ENCODE measurements around the gene SLC66A3. TPM values are rescaled to one million over a fixed set of nuclear protein-coding genes. Genes with fewer than 3 reads are reported as not detected.
"Not testable (repeated sequence)": the region's sequence is repeated elsewhere in the genome, so short reads cannot be mapped to it uniquely, and the experiment has no call there.

Gene SLC66A3
- total RNA-seq, 1 donor from 2014 or later: 31.2 TPM

DNA sequence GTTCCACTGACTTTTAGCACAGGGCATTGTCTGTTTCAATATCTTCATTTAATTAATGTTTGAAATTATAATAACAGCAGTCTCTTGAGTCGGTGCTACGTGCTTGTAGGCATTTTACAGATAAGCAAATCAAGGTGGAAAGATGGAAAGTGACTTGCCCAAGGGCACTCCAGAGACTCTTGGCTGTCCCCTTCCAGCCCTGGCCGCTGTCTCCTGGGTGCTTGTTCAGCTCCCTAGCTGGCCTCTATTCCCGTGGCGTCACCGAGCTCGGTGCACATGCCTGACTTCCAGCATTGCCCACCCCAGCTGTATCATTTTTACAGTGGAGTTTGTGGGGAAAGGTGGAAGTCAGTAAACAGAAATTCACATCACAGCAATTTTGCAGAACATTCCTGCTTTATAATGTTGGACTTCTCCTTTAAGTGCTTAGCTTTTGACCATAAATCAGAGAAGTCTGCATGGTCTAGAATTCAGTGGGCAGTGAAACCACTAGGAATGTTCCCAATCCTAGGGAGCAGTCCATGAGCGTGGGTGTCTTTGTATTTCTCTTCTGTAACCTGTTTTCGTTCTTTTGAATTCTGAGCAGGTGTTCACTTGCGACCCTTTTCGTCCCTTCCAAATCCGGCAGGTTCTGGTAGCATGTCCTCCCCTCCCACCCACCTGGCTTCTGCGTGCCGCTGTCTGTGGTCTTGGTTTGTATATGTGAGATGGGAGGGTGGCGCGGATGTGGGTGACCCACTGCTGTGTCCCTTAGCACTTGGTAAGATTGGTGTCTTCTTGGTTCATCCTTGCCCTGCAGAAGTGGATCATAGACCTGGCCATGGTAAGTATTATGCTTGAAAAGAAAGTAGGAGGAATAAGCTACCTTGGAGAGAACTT, 8.4 kb downstream of the SLC66A3 start:
- no peak for DNase-seq (ENCODE audit: low spot score)

DNA sequence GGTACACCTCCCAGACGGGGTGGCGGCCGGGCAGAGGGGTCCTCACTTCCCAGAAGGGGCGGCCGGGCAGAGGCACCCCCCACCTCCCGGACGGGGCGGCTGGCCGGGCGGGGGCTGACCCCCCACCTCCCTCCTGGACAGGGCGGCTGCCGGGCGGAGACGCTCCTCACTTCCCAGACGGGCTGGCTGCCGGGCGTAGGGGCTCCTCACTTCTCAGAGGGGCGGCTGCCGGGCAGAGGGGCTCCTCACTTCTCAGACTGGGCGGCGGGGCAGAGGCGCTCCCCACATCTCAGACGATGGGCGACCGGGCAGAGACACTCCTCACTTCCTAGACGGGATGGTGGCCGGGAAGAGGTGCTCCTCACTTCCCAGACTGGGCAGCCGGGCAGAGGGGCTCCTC, 9.8 kb downstream of the SLC66A3 start:
- DNase-seq (ENCODE audit: low spot score): not testable (repeated sequence)

DNA sequence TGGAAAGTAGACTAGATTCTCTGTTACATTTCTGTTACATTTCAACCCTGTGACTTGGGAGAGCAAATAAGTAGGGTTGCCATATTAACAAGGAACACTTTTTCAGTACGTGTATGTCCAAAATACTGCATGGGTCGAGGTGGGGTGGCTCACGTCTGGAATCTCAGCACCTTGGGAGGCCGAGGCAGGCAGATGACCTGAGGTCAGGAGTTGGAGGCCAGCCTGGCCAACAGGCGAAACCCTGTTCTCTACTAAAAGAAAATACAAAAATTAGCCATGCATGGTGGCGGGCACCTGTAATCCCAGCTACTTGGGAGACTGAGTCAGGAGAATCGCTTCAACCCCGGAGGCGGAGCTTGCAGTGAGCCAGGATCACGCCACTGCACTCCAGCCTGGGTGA, 11.2 kb downstream of the SLC66A3 start:
- no peak for DNase-seq (ENCODE audit: low spot score)

DNA sequence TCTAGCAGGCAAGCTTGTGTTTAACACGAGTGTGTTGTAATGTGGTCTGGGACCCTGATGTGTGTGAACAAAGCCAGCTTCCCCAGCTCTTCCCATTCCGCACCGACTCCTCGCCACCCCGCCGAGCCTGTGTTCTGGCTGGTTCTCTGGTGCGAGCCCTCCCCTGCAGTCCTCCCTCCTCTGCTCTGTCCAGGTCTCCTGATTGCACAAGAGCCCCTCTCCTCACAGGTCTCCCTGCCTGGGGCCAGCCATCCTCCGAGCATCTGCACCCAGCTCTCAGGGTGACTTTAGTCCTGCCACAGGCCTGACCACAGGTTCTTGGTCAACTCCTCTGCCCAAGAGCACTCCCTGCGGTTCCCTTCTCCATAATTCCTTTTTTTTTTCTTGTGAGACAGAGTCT, 13.2 kb downstream of the SLC66A3 start:
- no peak for DNase-seq (ENCODE audit: low spot score)

DNA sequence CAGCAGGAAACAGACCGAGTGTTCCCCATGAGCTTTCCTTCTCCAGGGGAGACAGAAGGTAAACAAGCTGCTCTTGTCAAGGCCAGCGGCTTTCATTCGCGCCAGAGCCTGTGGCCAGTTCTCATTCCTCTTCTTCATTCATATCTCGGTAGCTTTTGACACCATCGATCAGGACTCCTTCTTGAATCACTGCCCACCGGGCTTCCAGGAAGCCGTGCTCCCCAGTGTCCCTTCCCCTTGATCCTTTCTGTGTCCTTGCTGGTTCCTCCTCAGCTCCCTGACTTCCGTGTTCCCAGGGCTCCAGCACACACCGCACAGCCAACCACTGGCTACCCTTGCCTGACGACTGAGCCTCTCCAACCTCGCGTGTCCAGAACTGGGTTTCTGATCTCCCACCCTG, 14.1 kb downstream of the SLC66A3 start:
- DNase-seq (ENCODE audit: low spot score): no peak

DNA sequence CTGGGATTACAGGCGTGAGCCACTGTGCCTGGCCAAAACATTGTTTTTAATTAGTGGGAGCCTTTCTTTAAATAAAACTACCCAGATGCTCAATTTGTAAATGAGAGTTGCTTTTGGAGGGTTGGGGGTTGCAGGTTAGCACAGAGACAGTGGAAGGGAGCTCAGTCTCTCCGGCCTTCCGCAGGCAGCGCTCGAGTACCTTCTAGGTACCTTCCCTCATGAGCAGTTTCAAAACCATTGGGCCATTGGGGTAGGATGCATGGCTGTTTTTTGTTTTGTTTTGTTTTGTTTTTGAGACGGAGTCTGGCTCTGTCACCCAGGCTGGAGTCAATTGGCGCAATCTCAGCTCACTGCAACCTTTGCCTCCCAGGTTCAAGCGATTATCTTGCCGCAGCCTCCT, 19.0 kb downstream of the SLC66A3 start:
- no peak for DNase-seq (ENCODE audit: low spot score)

DNA sequence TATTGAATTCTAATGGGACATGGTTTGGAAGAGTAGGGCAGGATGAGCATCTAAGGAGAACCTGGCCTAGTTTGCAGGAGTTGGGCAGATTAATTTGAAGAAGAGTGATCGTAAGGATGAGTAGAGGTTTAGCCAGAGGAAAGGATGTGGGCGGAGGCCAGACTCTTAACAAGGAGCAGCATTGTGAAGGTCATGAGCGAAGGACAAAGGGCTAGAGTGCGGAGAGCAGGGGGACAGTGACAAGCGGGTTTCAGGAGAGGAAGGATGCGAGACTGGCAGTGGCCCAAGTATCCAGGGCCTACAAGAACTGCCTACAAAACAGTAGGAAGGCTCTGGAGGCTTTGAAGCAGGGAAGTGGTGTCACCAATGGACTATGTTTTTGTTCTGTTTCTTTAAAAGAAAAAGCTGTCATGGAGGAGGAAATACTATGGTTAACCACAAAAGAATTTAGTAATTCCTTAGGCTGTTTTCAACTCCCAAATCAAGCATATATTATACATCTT, 20.1 kb downstream of the SLC66A3 start:
- no peak for DNase-seq (ENCODE audit: low spot score)

DNA sequence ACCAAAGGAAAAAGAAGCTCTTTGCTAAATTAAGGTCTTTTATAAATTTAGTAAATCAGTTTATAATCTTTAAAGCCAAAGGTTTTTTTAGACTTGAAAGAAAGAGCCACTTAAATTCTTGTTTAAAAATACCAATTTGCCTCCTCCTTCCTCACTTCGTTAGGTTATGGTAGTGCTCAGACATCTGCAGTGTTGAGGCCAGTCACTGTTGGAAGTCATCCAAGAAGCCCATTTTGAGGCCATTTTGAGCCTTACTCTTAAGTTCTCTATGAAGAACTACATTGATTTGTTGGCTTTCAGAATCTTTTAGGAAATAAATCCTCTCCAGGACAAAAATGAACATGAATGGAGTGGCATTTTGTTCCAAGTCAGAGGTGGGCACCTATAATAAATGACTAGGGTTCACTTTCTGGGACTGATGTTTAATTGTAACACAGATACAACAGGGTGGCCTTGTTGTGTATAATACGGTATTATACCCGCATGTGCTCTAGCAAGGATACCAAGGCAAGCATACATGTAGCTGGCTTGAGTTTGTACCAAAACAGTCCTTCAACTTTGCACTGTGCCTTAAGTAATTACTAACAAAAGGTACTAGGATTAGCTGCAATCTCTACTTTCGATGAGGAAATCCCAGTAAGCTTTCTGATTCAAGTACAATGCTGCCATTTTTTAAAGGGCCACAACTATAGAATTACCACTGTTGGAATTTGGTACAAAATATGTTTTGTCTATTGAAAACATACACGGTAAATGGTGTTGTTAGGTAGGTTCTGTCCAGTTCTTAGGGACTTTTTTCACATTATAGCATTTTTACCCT, 22.8 kb downstream of the SLC66A3 start:
- no peak for DNase-seq (ENCODE audit: low spot score)

DNA sequence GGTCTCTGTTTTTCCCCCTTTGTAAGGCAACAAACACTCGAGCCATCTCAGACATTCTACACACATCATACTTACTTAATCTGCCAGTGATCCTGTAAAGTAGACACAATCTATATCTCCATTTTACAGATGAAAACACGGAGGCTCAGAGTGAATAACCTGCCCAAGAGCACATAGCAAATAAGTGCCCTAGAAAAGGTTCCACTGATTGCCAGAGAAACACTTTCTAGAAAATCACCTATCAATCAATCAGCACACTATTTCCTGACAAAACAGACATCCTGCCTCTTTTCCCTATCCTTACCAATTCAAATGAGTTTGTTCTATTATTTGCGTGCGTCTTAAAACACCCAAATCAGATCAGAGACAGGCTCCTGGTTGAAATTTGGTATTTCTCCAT, 23.9 kb downstream of the SLC66A3 start:
- DNase-seq (ENCODE audit: low spot score): no peak

DNA sequence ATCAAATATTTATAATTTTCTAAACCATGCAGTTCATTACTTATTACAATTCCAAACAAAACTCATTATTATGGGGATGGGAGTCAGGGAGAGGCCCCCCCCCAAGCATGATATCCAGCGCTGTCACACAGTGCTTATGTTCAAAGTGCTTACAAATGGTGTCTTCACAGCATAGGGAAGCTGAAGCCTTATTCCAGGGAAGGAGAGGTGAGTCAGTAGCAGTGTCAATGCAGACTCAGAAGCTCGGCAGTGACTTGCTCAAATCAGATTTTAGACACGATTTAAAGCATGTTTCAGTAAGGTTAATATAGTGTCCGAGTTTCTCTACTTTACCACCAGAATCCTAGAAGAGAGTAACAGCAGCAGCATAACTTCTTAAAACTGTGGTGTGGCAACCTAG, 24.6 kb downstream of the SLC66A3 start:
- no peak for DNase-seq (ENCODE audit: low spot score)

DNA sequence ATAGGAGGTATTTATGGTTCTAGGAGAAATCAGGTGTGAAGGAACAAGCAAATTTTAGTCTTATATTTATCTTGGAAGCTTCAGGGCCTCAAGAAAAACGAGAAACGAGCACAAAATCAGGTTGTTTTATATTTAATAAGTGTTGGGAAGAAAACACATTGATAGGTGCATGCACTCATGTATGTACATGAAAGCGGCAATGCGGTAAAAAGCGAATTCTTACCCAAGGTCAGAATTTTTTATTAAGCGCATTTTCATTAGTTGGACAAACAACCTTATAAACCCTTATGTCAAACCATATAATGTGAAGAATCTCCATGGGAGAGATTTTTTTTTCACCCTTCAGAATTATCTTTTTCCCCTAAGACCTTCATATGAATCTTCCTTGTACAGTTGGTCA, 25.4 kb downstream of the SLC66A3 start:
- DNase-seq (ENCODE audit: low spot score): no peak

DNA sequence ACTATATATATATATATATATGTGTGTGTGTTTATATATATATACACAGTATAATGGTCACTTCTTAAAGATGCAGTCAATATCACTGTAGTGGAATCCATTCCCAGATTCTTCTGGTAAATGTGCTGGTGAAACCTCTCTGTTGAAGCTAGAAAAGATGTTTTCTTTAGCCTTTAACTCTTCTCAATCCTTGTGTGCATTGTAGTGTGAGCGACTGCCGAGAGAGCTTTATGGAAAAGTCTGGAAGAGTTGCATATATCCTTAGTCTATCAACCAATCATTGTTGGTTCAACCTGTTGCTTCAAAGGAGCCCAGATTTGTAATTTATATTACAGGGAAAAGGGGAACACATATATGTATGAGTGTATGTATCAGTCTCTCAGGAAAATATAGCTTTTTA, 27.7 kb downstream of the SLC66A3 start:
- no peak for DNase-seq (ENCODE audit: low spot score)

DNA sequence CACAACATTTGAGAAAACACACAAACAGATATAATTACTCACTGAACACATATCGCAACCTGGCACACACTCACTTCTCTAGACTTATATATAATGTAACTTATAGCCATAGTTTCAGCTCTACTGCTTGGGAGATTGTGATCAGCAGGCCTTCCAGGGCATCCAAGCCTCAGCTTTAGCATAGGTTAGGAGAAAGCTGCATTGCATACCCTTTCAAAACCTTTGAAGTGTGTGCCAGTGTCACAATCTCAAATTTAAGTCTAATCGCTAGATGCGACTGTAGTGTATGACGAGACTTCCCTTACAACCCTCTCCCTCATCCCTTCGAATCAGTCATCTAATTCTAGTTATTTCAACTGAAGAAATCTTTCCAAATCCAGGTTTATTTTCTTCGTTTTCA, 30.9 kb downstream of the SLC66A3 start:
- DNase-seq (ENCODE audit: low spot score): no peak

DNA sequence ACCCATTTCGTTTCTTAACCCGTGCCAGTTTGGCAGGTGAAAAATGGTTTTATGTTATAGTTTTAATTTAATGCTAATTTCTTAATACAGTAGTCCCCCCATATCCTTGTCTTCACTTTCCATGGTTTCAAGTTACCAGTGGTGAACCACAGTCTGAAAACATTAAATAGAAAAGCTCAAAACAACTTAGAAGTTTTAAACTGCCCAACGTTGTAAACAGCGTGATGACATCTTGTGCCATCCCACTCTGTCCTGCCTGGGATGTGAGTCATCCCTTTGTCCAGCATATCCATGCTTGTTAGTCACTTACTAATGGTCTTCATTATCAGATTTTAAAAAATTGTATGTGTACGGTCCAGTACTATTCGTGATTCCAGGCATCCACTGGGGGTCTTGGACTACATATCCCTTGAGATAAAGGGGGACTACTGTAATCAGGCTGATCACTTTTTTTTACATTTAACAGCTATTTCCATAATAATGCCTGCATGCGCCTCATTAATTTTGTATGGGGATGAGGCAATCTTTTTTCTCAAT, 31.9 kb downstream of the SLC66A3 start:
- DNase-seq (ENCODE audit: low spot score): no peak

DNA sequence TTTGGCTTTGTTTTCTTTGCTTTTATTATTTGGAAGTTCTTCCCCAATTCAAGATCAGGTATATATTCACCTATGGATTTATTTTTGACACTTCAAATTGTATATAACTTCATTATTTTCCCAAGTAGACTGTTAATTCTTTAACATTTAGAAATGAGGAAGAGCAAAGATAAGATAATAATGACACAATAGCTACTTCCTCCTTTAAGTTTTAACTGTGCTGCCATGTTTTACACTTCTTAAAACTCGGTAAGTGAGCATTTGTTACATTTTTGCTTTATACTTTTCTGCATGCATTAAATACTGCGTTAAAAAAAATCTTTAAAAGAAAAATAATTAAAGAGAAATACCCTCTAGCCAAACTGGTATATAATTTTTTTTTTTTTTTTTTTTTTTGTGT, 32.5 kb downstream of the SLC66A3 start:
- no peak for DNase-seq (ENCODE audit: low spot score)

DNA sequence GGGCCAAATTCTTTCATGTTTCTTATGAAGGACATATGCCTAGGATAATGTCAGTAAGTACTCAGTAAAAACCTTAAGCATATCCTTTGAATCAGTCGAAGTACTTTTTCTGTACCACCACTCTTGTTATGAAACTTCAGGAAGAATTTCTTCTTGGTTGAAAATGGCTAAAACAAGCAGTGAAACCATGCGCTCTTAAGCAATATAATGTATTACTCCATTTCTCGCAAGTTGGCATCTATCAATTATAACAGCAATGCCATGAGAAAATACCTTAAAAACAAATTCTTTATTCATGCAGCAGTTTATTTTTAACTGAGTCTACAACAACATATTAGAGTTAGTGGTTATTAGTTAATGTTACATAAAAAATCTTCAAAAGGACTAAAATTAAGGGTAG, 41.0 kb downstream of the SLC66A3 start:
- no peak for DNase-seq (ENCODE audit: low spot score)

DNA sequence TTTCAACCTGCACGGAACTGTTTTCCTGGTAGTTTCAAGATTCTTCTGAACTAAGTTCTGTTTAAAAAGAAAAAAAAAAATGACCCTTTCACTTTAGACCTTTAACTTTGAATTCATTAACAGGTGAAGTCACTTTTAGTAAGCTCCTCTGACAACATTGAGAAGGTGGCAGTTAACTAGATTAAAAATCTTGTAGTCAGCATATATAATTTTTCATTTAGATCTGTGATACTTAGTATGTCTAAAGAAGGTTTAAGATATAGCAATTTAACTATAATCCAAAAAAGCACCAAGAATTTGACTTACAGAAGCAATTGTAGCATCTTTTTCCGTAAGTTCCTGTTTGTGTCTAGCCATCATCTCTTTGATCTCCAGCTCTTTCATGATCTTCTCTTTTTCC, 45.4 kb downstream of the SLC66A3 start:
- DNase-seq (ENCODE audit: low spot score): no peak

DNA sequence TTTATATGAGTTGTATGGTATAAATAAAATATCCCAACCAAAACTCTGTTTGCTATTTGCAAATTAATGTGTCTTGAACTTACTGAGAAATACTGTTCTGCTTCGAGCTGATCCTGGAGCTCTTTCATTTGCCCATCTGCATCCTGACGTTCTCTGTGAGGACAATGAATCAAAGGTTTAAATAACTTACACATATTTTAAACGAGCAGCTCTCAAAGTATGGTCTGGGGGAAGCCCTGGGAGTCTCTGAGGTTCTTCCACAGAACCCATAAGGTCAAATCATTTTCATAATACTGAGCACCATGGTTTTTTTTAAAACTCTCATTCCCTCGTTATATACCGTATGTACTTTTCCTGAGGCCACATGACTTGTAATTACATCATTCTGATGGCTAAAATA, 46.7 kb downstream of the SLC66A3 start:
- no peak for DNase-seq (ENCODE audit: low spot score)

DNA sequence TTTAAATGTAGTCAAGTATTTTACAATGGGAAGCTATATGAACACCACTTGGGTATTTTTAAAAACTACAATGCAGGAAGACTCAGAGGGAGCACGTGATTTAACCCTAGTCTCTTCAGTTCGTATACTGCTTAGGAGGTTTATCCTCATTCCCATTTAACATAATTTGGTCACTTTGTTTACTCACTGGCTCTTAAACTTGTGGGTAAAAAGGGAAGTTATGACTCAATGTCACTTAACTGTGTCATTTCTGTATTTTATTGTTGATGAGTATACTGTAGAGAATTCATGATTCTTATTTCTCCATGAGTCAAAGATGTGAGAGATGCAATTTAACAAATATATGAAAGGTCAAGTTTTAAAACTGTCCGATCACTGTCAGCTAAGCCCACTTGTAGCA, 48.2 kb downstream of the SLC66A3 start:
- no peak for DNase-seq (ENCODE audit: low spot score)

DNA sequence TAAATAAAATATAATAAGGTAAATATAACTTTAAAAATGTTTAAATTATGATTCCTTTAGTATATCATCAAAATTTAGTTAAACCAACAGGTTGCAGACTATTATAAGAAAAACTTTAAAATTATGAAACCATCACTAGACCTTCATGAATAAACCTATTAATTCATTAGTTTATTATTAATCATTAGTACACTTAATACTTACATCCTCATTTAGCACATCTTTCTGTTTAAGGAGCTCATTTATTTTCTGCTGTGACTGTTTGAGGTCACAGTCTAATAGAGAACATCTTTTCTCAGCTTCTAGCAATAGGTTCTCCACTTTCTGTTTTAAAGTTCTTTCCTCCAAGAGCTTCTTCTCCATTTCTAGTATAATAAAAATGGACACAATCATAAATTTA, 52.8 kb downstream of the SLC66A3 start:
- no peak for DNase-seq (ENCODE audit: low spot score)

DNA sequence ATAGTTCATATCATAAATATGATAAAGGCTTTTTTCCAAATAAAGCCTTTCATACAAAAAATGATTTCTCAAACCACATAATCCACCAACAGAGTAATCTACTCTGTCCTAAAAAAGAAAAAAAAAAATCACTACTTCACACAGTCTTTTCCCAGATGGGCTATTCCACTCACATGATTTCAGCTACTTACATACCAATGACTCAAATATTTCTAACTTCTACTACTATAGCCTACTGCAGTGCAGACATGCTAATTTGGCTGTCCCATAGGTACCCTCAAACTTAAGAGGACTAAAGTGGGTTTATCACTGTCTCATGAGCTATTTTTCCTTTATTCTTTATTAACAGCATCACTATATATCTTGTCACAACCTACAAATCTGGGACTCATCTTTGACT, 57.4 kb downstream of the SLC66A3 start:
- DNase-seq (ENCODE audit: low spot score): no peak

DNA sequence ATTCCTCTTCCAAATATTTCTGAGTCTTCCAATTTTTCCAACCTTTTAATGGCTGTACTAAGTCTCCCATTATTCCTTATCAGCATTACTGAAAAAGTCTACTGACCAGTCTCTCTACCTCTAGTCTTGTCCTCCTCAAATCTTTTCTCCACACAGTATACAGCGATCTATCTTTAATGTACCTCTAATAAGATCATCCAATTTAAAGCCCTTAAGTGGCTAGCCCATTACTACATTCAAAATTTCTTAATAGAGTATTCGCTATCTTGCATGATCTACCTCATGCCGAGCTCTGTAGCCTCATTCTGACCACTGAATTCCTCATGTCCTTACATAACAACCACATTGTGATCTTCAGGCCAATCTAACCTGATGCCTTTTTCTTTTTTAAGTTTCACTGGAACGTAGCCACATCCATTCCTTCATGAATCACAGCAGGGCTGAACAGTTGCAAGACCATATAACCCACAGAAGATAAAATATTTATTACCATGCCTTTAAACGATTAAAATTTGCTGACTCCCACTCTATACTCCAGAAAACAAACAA, 57.9 kb downstream of the SLC66A3 start:
- DNase-seq (ENCODE audit: low spot score): no peak

All from ureter (tissue), 1 donor.